HS-5 (cell line): ENCODE results near the gene MLPH.
"Not testable (repeated sequence)": the region's sequence is repeated elsewhere in the genome, so short reads cannot be mapped to it uniquely, and the experiment has no call there.

Source experiments
- DNase-seq: peaks from one replicate; pipeline ENCODE4 v3.0.0-alpha.2; 2012; ENCODE audit warnings: low read depth

MLPH gene

GRCh38 chr2:237588044-237588696 lies 101.1 kb downstream of the MLPH start:
- no peak for DNase-seq

GRCh38 chr2:237590272-237591140 lies 103.5 kb downstream of the MLPH start, which contains the start of gene RAB17:
Gene RAB17, minus strand, starts transcription at chr2:237590734. Its CDS starts 4,580 bp downstream, at chr2:237586154.
- no peak for DNase-seq

GRCh38 chr2:237591141-237591881 lies 104.3 kb downstream of the MLPH start:
- no peak for DNase-seq

- no peak for DNase-seq
These were observed 105.5 kb downstream of the MLPH start for GRCh38 chr2:237592425-237592980.

- DNase-seq: no peak
These were observed 106.0 kb downstream of the MLPH start for GRCh38 chr2:237593036-237593435.

- DNase-seq: no peak
These were observed 106.7 kb downstream of the MLPH start for GRCh38 chr2:237593596-237594320.

GRCh38 chr2:237594514-237594871 lies 107.4 kb downstream of the MLPH start:
- no peak for DNase-seq

- DNase-seq: not testable (repeated sequence)
These were observed 108.9 kb downstream of the MLPH start for GRCh38 chr2:237595829-237596519.

- no peak for DNase-seq
These were observed 109.6 kb downstream of the MLPH start for GRCh38 chr2:237596520-237597195.

GRCh38 chr2:237597196-237598145 lies 110.4 kb downstream of the MLPH start:
- DNase-seq: no peak

- DNase-seq: no peak
These were observed 111.6 kb downstream of the MLPH start for GRCh38 chr2:237598468-237599208.

- DNase-seq: no peak
These were observed 112.5 kb downstream of the MLPH start for GRCh38 chr2:237599465-237600110.

- no peak for DNase-seq
These were observed 113.3 kb downstream of the MLPH start for GRCh38 chr2:237600205-237600846.

GRCh38 chr2:237601453-237602116 lies 114.5 kb downstream of the MLPH start:
- DNase-seq: no peak

- DNase-seq: no peak
These were observed 115.4 kb downstream of the MLPH start for GRCh38 chr2:237602409-237602808.

- DNase-seq: no peak
These were observed 116.1 kb downstream of the MLPH start for GRCh38 chr2:237603049-237603717.
